Epidermal melanocyte (primary cell): ENCODE measurements around the gene ZNF865.

Source experiments
- DNase-seq: peaks from one replicate; pipeline ENCODE4 v3.0.0; 2011; ENCODE audit warnings: low spot score; ENCODE audit not compliant: insufficient read length

The ZNF865 gene

DNA sequence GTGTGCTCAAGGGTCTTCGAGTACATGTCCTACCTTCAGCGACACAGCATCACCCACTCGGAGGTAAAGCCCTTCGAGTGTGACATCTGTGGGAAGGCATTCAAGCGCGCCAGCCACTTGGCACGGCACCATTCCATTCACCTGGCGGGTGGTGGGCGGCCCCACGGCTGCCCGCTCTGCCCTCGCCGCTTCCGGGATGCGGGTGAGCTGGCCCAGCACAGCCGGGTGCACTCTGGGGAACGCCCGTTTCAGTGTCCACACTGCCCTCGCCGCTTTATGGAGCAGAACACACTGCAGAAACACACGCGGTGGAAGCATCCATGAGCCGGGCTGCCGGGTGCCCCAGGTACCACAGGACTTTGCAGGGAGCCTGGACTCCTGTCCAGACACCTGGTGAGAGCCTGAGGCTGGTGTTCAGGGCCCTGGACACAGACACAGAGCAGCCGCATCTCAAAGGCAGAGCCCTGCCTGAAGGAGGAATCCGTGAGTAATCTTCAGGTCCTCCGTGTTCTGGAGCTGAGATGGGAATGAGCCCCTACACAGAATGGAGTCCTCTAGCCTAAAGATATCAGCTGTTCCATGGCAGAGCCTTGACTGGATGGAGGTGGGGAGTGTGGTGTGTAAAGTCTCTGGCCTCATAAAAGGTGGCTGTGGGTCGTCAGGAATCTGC lies 39.5 kb downstream of the ZNF865 start:
- DNase-seq, result no peak

DNA sequence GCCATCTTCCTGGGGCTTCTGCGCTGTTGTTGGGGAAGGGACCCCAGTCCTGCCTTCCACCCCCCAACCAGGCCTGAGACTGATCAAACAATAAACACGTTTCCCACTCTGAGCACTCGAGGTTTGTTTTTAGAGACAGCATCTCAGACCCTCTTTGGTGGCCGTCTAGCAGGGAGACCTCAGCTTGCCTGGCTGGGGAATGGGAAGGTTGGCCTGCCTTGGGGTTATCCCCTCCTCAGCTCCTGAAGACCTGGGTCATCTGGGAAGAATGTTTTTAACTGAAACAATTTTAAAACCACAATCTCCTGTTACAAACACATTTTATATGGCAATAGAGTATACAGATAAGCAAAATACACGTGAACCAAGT lies 40.0 kb downstream of the ZNF865 start:
- DNase-seq, result no peak

DNA sequence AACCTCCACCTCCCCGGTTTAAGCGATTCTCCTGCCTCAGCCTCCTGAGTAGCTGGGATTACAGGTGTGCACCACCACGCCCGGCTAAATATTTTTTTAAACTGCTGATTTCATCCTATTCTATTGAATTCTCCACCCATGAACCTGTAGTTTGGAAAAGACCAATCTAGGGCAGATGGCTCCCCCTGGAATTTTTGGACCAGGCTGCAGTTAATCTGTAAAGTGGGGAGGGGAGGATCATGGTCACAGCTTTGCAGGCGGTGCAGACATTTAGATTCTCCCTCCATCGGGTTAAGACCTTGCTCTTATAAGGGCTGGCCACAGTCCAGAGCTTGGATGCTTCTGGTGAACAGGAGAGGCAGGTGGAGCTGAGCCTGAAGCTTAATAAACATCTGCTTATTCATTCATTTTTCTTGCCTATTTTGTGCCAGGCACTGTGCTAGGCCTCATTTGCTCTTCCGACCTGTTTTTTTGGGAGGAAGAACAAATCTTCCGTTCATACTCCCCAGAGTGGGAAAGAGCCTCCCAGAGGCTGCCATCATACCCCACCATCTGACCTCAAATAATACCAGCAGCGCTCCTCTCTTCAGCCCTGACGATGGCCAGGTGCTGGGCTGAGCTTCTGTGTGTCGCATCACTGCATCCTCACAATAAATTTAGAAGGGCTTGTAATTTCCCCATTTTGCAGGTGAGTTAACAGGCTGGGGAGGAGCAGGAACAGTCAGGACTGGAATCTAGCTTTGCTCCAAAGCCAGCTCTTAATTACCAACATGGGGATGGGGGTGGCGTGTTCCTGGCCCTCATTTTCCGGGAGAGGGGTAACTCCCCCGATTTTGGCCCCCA lies 41.7 kb downstream of the ZNF865 start:
- no peak for DNase-seq

DNA sequence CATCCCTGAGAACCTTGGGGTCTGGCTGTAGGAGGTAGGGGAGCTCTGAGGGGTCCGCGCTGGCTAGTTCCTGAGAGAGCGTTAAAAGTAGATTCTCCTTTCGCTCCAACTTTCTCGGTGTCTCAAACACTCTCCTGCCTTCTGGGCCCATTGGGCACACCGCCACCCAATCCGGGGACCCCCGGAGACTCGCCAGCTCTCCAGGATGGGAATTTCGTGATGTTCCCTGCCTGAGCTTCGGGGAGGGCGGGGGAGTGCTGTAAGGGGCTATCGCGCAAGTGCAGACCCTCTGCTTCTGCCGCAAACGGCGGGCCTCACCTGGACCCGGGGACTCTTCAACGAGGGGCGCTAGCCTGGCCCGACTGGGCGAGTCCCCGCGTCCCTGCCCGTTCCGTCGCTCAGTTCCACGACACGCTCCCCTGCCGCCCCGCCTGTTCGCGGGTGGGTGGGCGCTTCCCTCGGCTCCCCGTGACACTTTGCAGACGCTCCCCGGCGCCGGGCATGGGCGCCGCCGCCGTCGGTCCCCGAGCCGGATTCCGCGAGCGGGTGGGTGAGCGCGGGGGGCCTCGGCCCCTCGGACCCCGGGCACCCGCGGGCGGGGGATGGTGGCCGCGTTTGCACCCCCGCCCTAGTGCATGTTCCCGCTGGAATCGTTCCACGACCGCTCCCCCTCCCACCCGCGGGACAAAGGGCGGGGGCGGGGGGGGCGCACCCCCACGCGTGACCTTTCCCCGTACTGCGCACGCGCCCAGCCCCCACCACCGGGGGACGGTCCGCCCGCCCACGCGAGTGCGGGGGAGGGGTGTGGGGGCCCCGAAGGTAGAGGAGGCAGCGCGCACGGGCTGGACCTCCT lies 42.5 kb downstream of the ZNF865 start, which contains the start of gene CCDC106:
Gene CCDC106 (plus strand): TSS at position 481 of the 853 bp plus-strand sequence. CDS start 835 bp downstream, outside the sequence.
- DNase-seq, result peak; percentile 85

DNA sequence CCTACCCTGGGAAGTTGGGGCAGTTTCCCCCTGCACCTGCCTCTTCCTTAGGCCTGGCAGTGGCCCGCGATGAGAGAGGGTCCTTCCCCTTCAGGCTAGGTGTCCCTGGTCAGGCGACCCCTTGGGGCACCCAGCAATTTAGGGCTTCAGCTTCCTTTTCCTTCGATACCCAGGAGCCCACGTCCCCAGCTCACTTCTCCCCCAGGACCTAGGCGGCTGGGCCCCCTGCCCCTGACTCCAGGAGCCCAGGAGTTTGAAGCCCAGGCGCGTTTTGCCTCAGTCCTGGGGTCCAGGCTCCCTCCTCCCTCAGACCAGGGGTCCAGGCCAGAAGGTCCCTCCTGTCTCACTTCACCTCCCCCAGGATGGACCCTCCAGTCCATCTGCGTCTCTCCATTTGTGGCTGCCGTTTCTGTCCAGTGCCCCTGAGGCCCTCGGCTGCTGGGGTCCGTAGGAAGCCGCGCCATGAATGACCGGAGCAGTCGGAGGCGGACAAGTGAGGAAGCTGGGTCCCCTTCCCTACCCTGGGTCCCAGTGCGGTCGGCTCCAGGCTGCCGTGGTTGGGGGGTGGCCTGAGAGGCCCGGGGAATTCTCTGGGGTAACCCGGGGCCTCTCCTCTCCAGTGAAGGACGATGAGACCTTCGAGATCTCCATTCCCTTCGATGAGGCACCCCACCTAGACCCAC lies 43.3 kb downstream of the ZNF865 start:
- DNase-seq, result no peak

DNA sequence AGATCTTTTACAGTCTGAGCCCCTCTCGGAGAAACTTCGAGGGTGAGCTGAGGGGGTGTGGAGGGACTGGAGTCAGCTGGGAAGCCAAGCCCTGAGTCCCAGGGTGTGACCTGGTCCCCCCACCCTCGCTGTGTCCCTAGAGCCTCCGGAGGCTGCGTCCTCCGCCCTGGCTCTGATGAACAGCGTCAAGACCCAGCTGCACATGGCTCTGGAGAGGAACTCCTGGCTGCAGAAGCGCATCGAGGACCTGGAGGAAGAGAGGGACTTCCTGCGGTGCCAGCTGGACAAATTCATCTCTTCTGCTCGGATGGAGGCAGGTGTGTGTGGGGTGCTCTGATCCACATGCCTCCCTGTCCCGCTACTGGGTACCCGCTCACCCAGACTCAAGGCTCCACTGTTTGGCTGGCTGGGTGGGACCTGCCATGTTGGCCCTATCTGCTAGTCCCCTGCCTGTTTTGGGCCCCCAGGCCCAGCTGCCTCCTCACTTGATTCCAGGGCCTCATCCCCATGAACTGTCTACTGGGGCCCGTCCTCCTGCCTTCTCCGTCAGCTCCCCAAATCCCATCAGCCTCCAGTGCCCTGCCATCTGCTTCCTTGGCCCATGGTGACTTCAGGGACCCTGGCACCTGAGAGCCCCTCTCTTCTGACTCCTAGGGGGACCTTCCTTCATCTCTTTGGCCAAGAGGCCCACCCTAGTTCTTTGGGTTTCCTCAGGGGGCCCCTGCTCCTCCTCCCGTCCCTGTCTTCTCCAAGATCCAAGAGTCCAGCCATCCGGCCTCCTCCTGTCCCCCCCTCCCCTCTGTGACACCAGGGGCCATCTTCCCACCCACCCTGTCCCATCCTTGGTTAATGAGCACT lies 44.0 kb downstream of the ZNF865 start:
- DNase-seq, result no peak

DNA sequence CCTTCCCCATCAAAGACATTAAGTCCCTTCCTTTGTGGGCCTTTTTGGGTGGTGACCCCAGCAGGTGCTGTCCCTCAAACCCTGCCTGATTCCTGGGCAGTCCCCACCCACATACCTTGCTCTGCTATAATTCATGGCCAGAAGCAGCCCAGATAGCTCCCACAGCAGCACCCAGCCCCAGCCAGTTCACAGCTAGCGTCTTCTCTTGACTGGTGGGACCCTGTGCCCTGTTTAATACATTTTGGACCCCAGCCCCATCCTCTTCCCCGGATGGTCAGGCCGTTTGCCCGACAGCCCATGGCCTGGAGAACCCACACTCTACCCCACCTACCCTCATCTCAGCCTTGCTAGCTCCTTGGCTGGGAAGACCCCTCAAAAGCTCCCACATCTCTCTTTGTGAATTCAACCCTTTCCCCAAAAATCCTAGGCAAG lies 44.7 kb downstream of the ZNF865 start:
- DNase-seq, result no peak

DNA sequence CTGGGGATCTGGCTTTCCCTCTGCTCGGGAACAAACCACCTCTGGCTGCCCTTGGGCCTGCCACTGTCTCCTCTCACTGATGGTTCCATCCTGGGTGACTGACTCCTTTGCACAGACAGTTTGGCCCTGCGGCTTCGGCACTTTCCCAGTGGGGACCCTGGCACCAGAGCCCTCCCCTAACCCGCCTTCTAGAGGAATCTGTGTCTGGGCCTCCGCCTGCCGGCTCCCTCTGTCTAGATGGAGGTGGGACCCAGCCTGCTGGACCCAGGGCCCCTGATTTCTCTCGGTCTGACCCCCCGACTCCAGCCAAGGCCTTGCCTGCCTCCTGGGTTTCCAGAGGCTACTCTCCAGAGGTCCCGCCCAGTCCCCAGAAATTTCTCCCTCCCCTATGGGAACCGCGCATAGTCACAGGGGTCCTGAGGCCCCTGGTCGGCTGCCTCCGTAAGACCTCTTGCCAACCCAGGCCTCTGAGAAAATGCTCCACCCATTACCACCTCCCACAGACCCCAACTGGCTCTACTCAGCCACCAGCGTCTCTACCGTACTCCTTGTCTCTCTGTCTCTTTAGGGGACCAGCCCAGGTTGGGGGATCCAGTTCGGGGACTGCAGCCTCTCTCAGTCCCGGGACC lies 45.3 kb downstream of the ZNF865 start:
- no peak for DNase-seq

DNA sequence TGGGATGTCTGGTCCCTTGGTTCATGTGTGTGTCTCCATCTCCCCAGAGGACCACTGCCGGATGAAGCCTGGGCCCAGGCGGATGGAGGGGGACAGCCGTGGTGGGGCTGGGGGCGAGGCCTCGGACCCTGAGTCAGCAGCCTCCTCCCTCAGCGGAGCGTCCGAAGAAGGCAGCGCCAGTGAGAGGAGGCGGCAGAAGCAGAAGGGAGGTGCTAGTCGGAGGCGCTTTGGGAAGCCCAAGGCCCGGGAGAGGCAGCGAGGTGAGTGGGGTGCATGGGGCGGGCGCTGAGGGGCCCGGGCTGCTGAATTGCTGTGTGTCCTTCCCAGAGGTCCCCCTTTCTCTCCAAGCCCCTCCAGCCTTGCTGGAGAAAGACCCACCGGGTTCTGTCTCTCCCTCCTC lies 45.8 kb downstream of the ZNF865 start:
- no peak for DNase-seq

DNA sequence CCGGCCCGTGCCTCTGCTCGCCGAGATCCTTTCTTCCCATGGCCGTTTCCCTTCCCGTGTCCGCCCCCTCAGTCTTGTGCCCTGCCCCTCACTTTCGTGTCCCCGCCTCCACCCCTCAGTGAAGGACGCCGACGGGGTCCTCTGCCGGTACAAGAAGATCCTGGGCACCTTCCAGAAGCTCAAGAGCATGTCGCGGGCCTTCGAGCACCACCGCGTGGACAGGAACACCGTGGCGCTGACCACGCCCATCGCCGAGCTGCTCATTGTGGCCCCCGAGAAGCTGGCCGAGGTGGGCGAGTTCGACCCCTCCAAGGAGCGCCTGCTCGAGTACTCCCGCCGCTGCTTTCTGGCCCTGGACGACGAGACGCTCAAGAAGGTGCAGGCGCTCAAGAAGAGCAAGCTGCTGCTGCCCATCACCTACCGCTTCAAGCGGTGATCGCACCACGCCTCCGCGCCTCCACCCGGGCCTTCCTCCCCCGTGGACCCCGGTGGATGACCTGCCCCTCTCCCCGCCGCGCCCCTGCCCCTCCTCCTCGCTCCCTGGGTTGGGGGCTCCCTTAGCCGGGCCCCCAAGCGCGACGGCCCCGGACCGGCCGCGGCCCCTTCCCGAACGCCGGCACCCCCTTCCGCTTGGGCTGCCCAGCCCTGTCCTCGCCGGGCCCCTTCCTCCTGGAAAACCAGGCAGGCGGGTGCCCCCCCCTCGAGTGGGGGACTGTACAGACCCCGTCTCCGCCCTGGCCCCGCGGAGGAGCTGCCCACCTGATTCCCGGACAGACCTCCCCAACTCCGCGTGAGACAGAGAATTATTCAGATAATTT lies 47.1 kb downstream of the ZNF865 start:
- DNase-seq, result peak; percentile 4

DNA sequence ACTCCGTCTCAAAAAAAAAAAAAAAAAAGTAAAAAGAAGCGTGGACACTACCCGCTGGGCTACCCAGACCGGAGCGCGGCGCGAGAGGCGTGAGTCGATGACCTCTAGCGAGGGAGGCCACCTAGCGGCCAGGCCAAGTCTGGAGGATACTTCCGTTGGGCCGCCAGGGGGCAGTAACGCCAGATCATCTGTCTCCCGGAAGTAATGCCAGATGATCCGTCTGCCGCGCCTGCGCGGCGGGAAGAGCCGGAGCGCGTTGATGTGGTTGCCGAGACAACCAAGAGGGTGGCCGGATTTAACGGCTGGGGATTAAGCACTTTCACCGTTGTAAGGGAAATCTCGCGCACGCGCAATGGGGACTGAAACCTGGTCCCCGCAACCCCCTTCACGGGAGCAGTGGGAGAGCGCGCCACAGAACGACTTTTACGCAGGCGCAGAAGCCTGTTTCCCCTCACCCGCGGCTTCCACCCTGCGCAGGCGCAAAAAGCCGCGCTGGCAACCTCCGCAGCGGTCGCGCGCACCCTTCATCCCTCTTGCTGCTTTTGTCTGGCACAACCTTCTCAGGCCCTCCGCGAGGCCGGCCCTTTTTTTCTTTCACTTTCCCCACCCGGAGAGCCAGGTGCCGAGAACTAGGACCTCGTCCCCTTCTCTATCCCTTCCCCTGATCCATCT lies 48.3 kb downstream of the ZNF865 start:
- DNase-seq, result peak; percentile 98

DNA sequence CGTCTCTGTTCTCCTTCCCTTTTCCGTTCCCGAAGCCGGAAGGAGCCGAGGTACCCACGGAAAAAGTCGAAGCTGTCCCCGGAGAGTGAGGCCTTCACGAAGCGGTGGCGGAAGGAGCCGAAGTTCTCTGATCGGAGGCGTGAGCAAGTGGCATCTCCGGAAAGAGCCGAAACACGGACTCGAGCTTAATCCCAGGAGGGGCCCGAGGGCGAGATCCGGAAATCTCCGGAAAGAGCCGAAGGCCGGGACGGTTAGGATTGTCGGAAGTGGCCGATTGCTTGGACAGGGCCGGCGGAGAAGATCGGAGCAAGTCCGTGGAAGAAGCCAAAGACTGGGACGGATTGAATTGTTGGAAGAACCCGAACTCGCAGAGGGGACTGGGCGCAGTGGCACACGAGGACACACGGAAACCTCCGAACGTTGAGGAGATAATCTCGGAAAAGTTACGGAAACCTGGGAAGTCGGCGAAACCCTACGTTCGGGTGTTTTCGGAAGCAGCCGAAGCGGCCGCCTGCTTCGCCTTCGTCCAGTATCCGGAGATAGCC lies 48.9 kb downstream of the ZNF865 start:
- DNase-seq, result peak; percentile 88

DNA sequence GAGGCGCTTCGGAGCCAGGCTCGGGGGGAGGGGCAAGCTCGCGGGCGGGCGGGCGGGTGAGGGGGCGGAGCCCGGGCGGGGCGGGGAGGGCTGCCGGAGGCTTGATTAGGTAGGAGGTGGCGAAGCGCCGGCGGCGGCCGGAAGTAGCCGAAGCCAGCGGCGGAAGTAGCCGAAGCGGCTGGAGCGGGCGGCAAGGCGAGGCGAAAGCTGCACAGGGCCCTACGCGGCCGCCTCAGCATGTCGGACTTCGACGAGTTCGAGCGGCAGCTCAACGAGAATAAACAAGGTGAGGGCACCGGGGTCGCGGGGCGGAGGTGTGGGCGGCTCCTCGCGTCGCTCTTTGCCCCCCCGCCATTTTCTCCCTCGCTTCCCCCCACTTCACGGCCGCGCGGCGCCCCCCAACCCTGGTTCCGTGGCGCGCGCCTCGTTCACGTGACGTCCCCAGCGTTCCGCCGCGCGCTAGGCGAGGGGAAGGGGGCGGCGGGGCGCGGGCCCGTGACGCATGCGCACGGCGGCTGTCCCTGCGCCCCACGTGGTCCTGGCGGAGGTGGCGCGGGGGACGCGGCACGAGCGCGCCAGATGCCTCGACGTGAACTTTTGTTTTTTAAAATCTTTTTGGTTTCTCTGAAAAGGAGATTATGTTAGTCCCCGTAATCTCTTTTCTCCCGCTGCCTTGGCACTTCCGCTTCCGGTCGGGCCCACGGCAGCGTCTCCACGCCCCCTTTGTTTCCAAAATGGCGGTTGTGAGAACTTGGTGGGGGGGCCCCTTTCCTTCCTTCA lies 49.6 kb downstream of the ZNF865 start, which contains the start of gene U2AF2:
Gene U2AF2 (plus strand): TSS at position 168 of the 780 bp plus-strand sequence. CDS start 70 bp downstream, at position 238.
- peak; percentile 89 for DNase-seq

DNA sequence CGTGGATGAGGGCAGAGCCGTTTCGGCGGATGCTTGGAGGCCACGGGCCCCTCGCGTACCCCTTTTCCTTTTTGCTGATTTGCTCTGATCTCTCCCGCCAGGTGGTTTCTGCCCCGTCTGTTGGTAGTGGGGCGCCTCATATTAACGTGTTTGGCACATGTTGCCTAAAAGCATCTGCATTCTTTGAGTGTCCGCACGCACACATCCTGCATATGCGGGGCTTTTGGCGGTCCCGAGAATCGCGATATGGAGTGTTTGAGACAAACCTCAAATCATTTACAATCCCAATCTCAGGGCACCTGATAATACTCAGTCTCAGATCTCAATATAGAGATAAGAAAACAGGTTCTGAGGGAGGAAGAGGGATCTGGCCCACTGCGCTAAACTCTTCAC lies 50.2 kb downstream of the ZNF865 start:
- no peak for DNase-seq

DNA sequence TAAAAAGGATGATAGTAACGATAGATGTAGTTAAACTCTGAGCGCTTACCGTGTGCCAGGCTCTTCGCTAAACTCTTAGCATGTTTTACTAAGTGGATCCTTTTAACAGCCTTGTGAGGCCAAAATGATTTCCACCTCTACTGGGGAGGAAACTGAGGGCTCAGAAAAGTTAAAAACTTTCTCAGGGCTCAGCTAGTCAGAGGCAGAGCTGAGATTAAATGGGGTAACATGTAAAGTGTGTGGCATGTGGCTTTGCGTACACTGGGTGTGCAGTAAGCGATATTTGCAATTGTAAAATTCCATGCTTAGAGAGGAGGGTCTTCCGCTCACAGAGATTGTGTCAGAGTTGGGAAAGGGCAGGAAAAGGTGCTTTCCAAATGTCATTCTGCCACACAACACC lies 51.1 kb downstream of the ZNF865 start:
- DNase-seq, result no peak

DNA sequence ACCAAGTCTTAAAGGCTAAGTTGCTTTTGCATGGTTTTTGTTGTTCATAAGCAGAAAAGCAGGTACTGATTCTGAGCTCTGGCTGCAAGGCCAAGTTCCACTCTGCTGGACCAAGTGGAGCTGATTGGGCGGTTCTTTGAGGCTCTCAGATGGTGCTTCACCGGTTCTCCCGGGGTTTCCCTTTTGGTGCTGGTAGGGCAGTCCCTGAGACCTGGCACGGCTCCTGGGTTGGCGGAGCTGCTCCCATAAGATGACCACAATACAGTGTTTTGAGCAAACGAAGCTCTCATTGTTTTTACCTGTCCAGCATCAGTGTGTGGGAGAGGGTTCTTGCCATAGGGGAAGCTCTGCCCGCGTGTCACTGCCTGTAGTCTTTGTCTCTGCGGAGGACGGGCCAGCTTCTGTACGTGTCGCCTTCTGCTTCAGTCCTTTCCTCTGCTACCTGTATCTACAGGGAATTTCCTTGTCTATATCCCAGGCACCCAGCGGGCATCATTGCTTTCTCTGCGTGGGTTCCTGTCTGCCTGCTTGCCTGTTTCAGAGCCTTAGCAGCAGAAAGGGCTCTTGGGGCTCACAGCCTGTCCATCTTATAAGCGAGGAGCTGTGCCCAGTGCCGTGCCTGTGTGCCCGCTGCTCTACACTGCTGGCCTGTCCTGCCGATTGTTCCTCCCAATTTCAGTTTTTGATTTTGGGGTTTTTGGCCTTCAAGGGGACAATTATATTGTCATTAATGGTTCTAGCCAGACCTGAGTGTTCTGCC lies 51.7 kb downstream of the ZNF865 start:
- no peak for DNase-seq
